Upper lobe of left lung (tissue), 4 donors: Measurements from ENCODE around the gene ERP29.

ENCODE experiments used
- EP300 ChIP-seq, 4 donors: sonication (generic); formaldehyde crosslinking; IDR thresholded peaks; one replicate each; pipeline ENCODE4 v1.5.1; 2017; ENCODE audit warnings: antibody characterized with exemption in 4 of 4, control low read depth in 2 of 4
- POLR2A ChIP-seq, 4 donors: fragments of 450-650 bp; IDR thresholded peaks; one replicate each; pipeline ENCODE4 v1.5.1; 2016 to 2017; ENCODE audit warnings: antibody characterized with exemption in 4 of 4, mild to moderate bottlenecking in 2 of 4
- TF ChIP-seq, protein P1 (sequence below), 6 experiments: fragments of 450-650 bp in 4 of 6; fragments of 200-600 bp in 2 of 6; sonication (generic) in 2 of 6; IDR thresholded peaks; one replicate each; pipeline ENCODE4 v1.5.1; 2016 to 2019; ENCODE audit warnings: antibody characterized with exemption in 6 of 6

- TF ChIP-seq, protein P1, sequence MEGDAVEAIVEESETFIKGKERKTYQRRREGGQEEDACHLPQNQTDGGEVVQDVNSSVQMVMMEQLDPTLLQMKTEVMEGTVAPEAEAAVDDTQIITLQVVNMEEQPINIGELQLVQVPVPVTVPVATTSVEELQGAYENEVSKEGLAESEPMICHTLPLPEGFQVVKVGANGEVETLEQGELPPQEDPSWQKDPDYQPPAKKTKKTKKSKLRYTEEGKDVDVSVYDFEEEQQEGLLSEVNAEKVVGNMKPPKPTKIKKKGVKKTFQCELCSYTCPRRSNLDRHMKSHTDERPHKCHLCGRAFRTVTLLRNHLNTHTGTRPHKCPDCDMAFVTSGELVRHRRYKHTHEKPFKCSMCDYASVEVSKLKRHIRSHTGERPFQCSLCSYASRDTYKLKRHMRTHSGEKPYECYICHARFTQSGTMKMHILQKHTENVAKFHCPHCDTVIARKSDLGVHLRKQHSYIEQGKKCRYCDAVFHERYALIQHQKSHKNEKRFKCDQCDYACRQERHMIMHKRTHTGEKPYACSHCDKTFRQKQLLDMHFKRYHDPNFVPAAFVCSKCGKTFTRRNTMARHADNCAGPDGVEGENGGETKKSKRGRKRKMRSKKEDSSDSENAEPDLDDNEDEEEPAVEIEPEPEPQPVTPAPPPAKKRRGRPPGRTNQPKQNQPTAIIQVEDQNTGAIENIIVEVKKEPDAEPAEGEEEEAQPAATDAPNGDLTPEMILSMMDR (IDR thresholded peaks at IDR 0.05) = no peak
- TF ChIP-seq POLR2A (IDR thresholded peaks at IDR 0.05) (no peak), EP300 (IDR thresholded peaks at IDR 0.05) (no peak)
These were observed 17.3 kb upstream of the ERP29 start for GRCh38 chr12:111995782-111996480.
